Bronchial epithelial cell (primary cell): ENCODE measurements around the gene RBM22. TPM values are rescaled to one million over a fixed set of nuclear protein-coding genes. Genes with fewer than 3 reads are reported as not detected.

ENCODE experiments used
- DNase-seq: peaks from one replicate; pipeline ENCODE4 v3.0.0-alpha.2; 2010; ENCODE audit warnings: low read depth
- FAIRE-seq: peaks from 2 replicates; lab custom pipeline; 2011; peaks lifted over from hg19 to GRCh38; lab: Jason Lieb, UNC
- H3K27me3 ChIP-seq: 2 replicates; pipeline ENCODE4 v1.5.1; 2011; ENCODE audit warnings: low read length; ENCODE audit not compliant: control insufficient read depth, insufficient read depth
- H3K36me3 ChIP-seq: 2 replicates; pipeline ENCODE4 v1.5.1; 2011; ENCODE audit warnings: low read length; ENCODE audit not compliant: control insufficient read depth, insufficient read depth
- H3K4me3 ChIP-seq: 2 replicates; pipeline ENCODE4 v1.5.1; 2011; ENCODE audit warnings: mild to moderate bottlenecking, low read depth, low read length, control low read depth
- total RNA-seq: library from RNA; depleted of rRNA; stranded (reverse); fragments of >200 nt; gene quantifications from 2 replicates; pipeline ENCODE4 v1.2.1, GENCODE V29; 2014
- TF ChIP-seq, protein P1 (sequence below): IDR thresholded peaks from 2 replicates; pipeline ENCODE4 v1.5.1; 2011; ENCODE audit warnings: mild to moderate bottlenecking, moderate library complexity, low read length, control low read depth, inconsistent platforms; ENCODE audit not compliant: insufficient read depth, severe bottlenecking

The RBM22 gene
- total RNA-seq, 1 donor from 2014 or later = 13.7 TPM

DNA sequence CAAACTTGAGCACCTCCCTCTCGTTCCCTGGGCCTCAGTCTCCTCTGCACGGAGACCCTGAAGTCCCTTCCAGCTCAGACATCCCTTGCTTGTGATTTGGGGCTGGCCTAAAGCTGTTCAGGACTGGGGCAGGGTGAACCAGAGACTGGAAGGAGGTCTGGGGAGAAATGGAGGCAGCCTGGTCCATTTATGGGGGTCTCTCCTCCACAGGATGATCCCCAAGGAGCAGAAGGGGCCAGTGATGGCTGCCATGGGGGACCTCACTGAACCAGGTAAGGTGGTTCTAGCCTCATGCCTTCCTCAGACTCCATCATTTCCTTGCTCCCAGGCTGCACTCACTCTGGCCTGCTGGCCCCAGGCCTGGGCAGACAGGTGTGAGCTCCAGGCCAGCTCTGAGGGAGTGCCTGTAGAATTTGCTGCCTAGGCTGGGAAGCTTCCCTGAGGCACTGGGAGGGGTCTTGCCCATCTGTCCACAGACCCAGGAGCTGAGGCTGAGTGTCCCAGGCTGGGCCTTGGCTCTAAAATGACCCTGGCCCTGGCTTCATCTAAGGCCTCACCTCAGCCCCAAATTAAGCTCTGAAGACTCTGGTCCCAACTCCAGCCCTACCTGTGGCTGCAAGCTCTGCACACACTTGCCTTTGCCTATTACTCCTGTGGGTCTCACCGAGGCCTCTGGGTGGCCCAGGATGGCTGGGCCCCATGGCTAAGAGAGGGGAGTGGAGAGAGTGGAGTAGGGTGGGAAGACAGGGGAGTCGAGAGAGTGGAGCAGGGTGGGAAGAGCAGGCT is 37.9 kb downstream of the RBM22 start:
- DNase-seq = no peak
- Histone ChIP-seq H3K27me3 (no peaks in the 10 kb centered on the region), H3K4me3 (no peak overlapping the region), H3K36me3 (no peaks in the 10 kb centered on the region)
- TF ChIP-seq, protein P1, sequence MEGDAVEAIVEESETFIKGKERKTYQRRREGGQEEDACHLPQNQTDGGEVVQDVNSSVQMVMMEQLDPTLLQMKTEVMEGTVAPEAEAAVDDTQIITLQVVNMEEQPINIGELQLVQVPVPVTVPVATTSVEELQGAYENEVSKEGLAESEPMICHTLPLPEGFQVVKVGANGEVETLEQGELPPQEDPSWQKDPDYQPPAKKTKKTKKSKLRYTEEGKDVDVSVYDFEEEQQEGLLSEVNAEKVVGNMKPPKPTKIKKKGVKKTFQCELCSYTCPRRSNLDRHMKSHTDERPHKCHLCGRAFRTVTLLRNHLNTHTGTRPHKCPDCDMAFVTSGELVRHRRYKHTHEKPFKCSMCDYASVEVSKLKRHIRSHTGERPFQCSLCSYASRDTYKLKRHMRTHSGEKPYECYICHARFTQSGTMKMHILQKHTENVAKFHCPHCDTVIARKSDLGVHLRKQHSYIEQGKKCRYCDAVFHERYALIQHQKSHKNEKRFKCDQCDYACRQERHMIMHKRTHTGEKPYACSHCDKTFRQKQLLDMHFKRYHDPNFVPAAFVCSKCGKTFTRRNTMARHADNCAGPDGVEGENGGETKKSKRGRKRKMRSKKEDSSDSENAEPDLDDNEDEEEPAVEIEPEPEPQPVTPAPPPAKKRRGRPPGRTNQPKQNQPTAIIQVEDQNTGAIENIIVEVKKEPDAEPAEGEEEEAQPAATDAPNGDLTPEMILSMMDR = no peak
- FAIRE-seq = peak; percentile 64

DNA sequence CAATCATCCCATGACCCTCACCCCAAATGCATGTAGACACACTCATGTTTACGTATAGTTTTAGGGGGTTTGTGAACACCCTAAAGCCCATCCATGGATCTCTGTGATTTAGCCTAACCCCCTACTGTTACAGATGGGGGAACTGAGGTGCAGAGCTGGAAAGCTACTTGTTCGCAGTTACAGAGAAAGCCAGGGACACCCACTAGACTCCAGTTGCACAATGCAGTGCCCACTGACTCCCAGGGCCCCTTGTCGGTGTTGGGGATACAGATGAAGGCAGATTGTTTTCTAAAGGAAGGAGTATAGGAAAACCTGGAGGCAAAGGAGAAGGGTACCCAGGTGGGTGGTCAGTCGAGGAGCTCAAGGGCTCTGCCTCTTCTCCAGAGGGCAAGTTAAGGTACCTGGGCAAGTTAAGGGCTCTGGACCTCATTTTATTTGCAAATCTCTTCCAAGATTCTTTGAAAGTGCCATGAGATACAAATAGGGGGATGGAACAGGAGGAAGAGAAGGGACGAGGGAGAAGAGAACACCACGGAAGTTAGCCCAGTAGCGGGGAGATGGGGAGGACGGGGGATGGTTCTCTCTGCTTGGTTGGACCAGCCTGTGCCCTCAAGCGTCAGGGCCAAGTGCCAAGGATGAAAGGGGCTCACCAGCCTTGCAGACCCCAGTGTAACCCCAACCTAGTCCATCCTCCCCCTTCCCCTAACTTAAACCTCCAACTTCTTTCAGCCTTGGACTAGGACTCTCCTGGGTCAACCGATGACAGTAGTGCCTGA is 38.9 kb downstream of the RBM22 start:
- FAIRE-seq = no peak

DNA sequence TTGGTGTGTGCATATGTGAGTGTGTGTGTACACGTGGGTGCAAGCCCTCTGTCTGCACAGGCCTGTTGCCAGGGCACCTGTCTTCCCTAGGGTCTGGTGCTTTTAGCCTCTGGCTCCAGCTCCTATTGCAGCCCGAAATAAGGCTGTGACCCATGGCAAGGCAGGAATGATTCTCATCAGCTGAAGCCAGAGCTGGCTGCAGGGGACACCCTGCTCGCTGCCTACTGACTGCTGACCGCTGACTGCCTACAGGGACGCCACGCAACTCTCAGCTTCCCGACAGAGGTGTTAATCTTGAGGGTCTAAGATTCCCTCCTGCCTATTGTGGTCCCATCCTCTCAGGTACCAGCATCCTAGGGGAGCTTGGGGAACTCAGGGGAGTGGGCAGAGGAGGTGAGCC is 39.8 kb downstream of the RBM22 start, which contains the start of gene MYOZ3:
Gene MYOZ3 (plus strand): TSS at position 166 of the 400 bp plus-strand sequence. CDS start 1,691 bp downstream, outside the sequence.
- TF ChIP-seq, protein P1 = no peak
- no peaks in the 10 kb centered on the region for H3K36me3 ChIP-seq
- FAIRE-seq = no peak
- H3K27me3 ChIP-seq = no peaks in the 10 kb centered on the region
- no peak for DNase-seq
- no peak within 1 kb of the TSS for H3K4me3 ChIP-seq

More for the DNA sequence above, 38.9 kb downstream of the RBM22 start:
- no peaks in the 10 kb centered on the region for H3K27me3 ChIP-seq
- no peaks in the 10 kb centered on the region for H3K36me3 ChIP-seq
- no peak for DNase-seq
- TF ChIP-seq, protein P1 = no peak
- no peak overlapping the region for H3K4me3 ChIP-seq

DNA sequence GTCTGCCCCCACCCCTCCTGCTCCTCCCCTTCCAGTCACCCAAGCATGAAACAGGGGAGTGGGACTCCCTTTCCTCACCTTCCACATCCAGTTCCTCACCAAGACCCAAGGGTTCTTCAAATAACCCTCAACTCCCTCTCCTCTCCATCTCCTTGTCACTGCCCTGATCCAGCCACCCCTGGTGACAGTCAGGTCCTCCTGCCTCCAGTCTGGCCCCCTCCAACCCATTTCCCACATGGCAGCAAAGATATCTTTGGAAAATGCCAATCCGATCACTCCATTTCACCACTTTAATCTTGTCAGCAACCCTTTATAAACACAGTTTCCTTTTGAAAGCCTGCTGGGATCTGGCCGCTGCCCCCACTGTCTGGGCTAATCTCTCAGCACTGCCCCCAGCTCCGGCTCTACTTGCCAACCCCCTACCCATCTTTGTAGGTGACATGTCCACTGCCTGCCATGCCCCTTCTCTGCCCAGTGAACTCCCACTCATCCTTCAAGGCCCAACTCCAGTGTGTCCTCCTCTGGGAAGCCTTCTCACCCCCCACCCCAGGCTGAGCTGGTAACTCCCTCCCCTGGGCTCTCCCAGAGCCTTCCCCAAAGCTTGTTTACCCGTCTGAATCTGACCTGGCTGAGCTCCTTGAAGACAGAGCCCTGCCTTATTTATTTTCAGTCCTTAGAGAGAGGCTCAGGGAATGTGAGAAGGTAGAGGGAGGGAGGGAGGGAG is 40.6 kb downstream of the RBM22 start:
- no peaks in the 10 kb centered on the region for H3K27me3 ChIP-seq
- TF ChIP-seq, protein P1 = no peak
- no peak overlapping the region for H3K4me3 ChIP-seq
- DNase-seq (no peak), FAIRE-seq (no peak)
- no peaks in the 10 kb centered on the region for H3K36me3 ChIP-seq

- FAIRE-seq = no peak
- Histone ChIP-seq H3K4me3 (no peak overlapping the region), H3K36me3 (no peaks in the 10 kb centered on the region), H3K27me3 (no peaks in the 10 kb centered on the region)
- no peak for DNase-seq
- TF ChIP-seq, protein P1 = no peak
Observed at GRCh38 chr5:150659360-150660107, 41.3 kb downstream of the RBM22 start.
